ENCODE results near the gene C5AR1. TPM values are rescaled to one million over a fixed set of nuclear protein-coding genes. Genes with fewer than 3 reads are reported as not detected.
A peak's percentile ranks its signal among the peaks of the same experiment; 100 is the strongest.

C5AR1 gene
- polyA plus RNA-seq, 1 of the 3 experiments (the other 2 are of a cell fraction), result 1.2 TPM

DNA sequence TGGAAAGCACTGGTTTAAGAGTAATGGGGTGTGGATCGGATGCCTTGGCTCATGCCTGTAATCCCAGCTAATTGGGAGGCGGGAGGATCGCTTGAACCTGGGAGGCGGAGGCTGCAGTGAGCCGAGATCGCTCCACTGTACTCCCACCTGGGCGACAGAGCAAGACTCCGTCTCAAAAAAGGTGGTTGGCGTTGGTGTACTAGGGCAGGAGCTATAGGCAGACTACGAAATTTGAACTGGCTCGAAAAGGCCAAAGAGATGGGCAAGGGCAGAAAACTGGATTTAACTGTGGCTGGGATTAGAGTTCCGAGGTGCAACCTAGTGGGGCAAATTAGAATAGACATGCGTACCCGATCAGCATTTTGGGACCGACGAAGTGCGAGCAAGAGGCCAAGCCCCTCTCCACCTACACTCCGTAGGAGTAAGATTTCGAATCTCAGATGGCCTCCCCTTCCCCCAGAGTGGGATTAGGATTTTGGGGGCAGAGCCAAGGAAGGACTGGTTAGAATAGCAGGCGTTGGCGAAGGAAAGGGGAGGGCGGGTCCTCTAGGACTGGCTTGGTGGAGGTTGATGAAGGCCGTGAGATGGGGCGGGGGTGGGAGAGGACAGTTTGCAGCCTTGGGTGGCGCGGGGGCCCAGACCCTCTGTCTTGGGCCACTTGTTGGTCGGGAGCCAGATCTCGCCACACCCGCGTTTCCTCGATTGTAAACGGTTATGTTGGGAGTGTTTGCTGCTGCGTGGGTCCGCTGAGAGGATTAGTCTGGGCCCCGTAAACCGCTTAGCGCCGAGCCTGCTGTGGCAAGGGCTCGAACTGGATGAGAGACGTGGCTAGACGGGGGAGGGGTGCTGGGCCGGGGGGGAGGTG, 37.0 kb upstream of the C5AR1 start:
- no peaks in the 10 kb centered on the region; the same call in 1 of the 2 replicates for H4K20me1 ChIP-seq (ENCODE audit: insufficient read depth)
- peaks cover 9 to 16% of the 10 kb centered on the region in 2 experiments for H3K36me3 ChIP-seq (replicated peaks in 1 of 2; ENCODE audit: control insufficient read depth in 1 of 2, insufficient read depth in 2 of 2, low read length in 1 of 2)
- H3K27me3 ChIP-seq (ENCODE audit: insufficient read depth), result no peaks in the 10 kb centered on the region
- peak overlapping the region; percentile 84 to 97 for H3K27ac ChIP-seq (ENCODE audit: low read depth in 2 of 2, low read length in 1 of 2)
- WGBS (ENCODE audit: low lambda C conversion rate), result 75% methylated on average over 30 of the region's 42 CpGs
- H3K9ac ChIP-seq, result peak overlapping the region; percentile 91
- ChIA-PET CTCF (interaction anchor here (1.2 to 3.0 kb wide), 4 partner anchors 12 to 471 kb away, joined by 3 to 12 read pairs (median 5); no protein-coding TSS in a partner anchor), POLR2A (interaction anchor here (1.0 kb wide), 1 partner anchor 11 kb away, joined by 3 read pairs; no protein-coding TSS in a partner anchor)
- peak overlapping the region; percentile 61; the same call in 1 of the 2 replicates for H2AFZ ChIP-seq (ENCODE audit: low read depth)
- H3K79me2 ChIP-seq (ENCODE audit: insufficient read depth), result no peaks in the 10 kb centered on the region
- no peaks in the 10 kb centered on the region for H3K9me2 ChIP-seq
- DNase-seq, result no peak
- peaks cover 23% of the 10 kb centered on the region for H3F3A ChIP-seq (replicated peaks; ENCODE audit: insufficient read depth)
- no peaks in the 10 kb centered on the region for H3K9me3 ChIP-seq
- peak overlapping the region; percentile 59 to 87 for H3K4me3 ChIP-seq (ENCODE audit: low read depth in 2 of 2, low read length in 1 of 2)
- peaks cover 10 to 18% of the 10 kb centered on the region in 2 experiments; a peak in 3 of 4 replicates for H3K4me1 ChIP-seq (ENCODE audit: control insufficient read depth in 1 of 2, insufficient read depth in 2 of 2, low read depth in 1 of 2, low read length in 1 of 2)
- H3K4me2 ChIP-seq, result peak overlapping the region; percentile 97
- TF ChIP-seq ELF1 (IDR thresholded peaks at IDR 0.05) (no peak), POLR2AphosphoS5 (IDR thresholded peaks at IDR 0.05; ENCODE audit: low read depth, low read length) (no peak), RAD21 (IDR thresholded peaks at IDR 0.05; ENCODE audit: low read length) (no peak), EP300 (IDR thresholded peaks at IDR 0.05; ENCODE audit: borderline replicate concordance in 1 of 2, low read depth in 1 of 2, low read length in 1 of 2) (no peak), NFIC (IDR thresholded peaks at IDR 0.05; ENCODE audit: borderline replicate concordance) (no peak), MAX (IDR thresholded peaks at IDR 0.05; ENCODE audit: low read depth) (no peak), FOXJ3 (CRISPR knock-in tag; IDR thresholded peaks at IDR 0.05) (no peak), TEAD4 (IDR thresholded peaks at IDR 0.05; ENCODE audit: borderline replicate concordance, insufficient read depth) (no peak), JUND (IDR thresholded peaks at IDR 0.05) (no peak), FOXM1 (IDR thresholded peaks at IDR 0.05; ENCODE audit: low read depth) (no peak), YY1 (IDR thresholded peaks at IDR 0.05; ENCODE audit: low read depth) (no peak), RXRA (IDR thresholded peaks at IDR 0.05; ENCODE audit: borderline replicate concordance, low read depth) (no peak), FOSL2 (IDR thresholded peaks at IDR 0.05; ENCODE audit: borderline replicate concordance, low read depth) (no peak)
- TF ChIP-seq, protein P1, sequence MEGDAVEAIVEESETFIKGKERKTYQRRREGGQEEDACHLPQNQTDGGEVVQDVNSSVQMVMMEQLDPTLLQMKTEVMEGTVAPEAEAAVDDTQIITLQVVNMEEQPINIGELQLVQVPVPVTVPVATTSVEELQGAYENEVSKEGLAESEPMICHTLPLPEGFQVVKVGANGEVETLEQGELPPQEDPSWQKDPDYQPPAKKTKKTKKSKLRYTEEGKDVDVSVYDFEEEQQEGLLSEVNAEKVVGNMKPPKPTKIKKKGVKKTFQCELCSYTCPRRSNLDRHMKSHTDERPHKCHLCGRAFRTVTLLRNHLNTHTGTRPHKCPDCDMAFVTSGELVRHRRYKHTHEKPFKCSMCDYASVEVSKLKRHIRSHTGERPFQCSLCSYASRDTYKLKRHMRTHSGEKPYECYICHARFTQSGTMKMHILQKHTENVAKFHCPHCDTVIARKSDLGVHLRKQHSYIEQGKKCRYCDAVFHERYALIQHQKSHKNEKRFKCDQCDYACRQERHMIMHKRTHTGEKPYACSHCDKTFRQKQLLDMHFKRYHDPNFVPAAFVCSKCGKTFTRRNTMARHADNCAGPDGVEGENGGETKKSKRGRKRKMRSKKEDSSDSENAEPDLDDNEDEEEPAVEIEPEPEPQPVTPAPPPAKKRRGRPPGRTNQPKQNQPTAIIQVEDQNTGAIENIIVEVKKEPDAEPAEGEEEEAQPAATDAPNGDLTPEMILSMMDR (IDR thresholded peaks at IDR 0.05), result no peak
- TF ChIP-seq, protein P2, sequence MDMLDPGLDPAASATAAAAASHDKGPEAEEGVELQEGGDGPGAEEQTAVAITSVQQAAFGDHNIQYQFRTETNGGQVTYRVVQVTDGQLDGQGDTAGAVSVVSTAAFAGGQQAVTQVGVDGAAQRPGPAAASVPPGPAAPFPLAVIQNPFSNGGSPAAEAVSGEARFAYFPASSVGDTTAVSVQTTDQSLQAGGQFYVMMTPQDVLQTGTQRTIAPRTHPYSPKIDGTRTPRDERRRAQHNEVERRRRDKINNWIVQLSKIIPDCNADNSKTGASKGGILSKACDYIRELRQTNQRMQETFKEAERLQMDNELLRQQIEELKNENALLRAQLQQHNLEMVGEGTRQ (IDR thresholded peaks at IDR 0.05; ENCODE audit: borderline replicate concordance, low read depth, low read length), result no peak

Measured in SK-N-SH (cell line).